Liver (tissue), 9 donors: ENCODE results near the gene PPFIBP2. TPM values are rescaled to one million over a fixed set of nuclear protein-coding genes. Genes with fewer than 3 reads are reported as not detected.

Experiments
- DNase-seq: peaks from one replicate; pipeline ENCODE4 v3.0.0-alpha.2; 2017; ENCODE audit warnings: low spot score
- H3K27ac ChIP-seq, 2 donors: one replicate each; pipeline ENCODE4 v1.7.0; 2013; ENCODE audit warnings: inconsistent platforms in 2 of 2, low read length in 2 of 2, control low read depth in 1 of 2, low read depth in 1 of 2, mild to moderate bottlenecking in 1 of 2
- H3K27me3 ChIP-seq, 4 donors: one replicate each; pipeline versions ENCODE4 v1.6.1 to v1.7.0; 2013; ENCODE audit warnings: low read length in 3 of 4, inconsistent platforms in 1 of 4, mild to moderate bottlenecking in 1 of 4, moderate library complexity in 1 of 4; ENCODE audit not compliant: control insufficient read depth in 4 of 4, insufficient read depth in 4 of 4
- H3K36me3 ChIP-seq, 4 donors: one replicate each; pipeline versions ENCODE4 v1.6.1 to v1.7.0; 2013; ENCODE audit warnings: low read length in 3 of 4, mild to moderate bottlenecking in 3 of 4, low read depth in 1 of 4, moderate library complexity in 1 of 4; ENCODE audit not compliant: control insufficient read depth in 4 of 4, insufficient read depth in 3 of 4
- H3K4me1 ChIP-seq, 4 donors: one replicate each; pipeline versions ENCODE4 v1.6.1 to v1.7.0; 2013; ENCODE audit warnings: low read length in 3 of 4, mild to moderate bottlenecking in 3 of 4, moderate library complexity in 1 of 4; ENCODE audit not compliant: control insufficient read depth in 4 of 4, insufficient read depth in 4 of 4
- H3K4me3 ChIP-seq, 3 donors: one replicate each; pipeline versions ENCODE4 v1.6.1 to v1.7.0; 2013; ENCODE audit warnings: low read length in 3 of 3, control low read depth in 1 of 3, low read depth in 1 of 3, mild to moderate bottlenecking in 1 of 3
- H3K9ac ChIP-seq, 2 donors: one replicate each; pipeline ENCODE4 v1.7.0; 2013; ENCODE audit warnings: low read length in 2 of 2, mild to moderate bottlenecking in 2 of 2, moderate library complexity in 2 of 2, control low read depth in 1 of 2, low read depth in 1 of 2
- H3K9me3 ChIP-seq, 4 donors: one replicate each; pipeline versions ENCODE4 v1.6.1 to v1.7.0; 2013; ENCODE audit warnings: low read length in 3 of 4; ENCODE audit not compliant: control insufficient read depth in 4 of 4
- GABPA ChIP-seq, 2 donors: IDR thresholded peaks in 1 of 2; conservative IDR thresholded peaks in 1 of 2; 2 replicates each; pipeline ENCODE4 v1.6.1; 2016; ENCODE audit warnings: antibody characterized with exemption in 2 of 2, mild to moderate bottlenecking in 1 of 2, moderate library complexity in 1 of 2
- HNF4G ChIP-seq: IDR thresholded peaks from 2 replicates; pipeline ENCODE4 v1.6.1; 2016; ENCODE audit warnings: antibody characterized with exemption
- JUND ChIP-seq, 2 donors: IDR thresholded peaks; 2 replicates each; pipeline ENCODE4 v1.6.1; 2016; ENCODE audit warnings: antibody characterized with exemption in 2 of 2
- RAD21 ChIP-seq, 2 donors: IDR thresholded peaks; 2 replicates each; pipeline ENCODE4 v1.6.1; 2016; ENCODE audit warnings: antibody characterized with exemption in 2 of 2, mild to moderate bottlenecking in 2 of 2
- TAF1 ChIP-seq: conservative IDR thresholded peaks from 2 replicates; pipeline ENCODE4 v1.6.1; 2016; ENCODE audit warnings: antibody characterized with exemption, mild to moderate bottlenecking
- YY1 ChIP-seq: IDR thresholded peaks from 2 replicates; pipeline ENCODE4 v1.6.1; 2016; ENCODE audit warnings: antibody characterized with exemption, mild to moderate bottlenecking
- WGBS: extraction: QIAGEN DNeasy Blood & Tissue Kit; methylation state at CpG from one replicate; pipeline ENCODE4 v1.1.7; 2013; 5-methylcytosine and 5-hydroxymethylcytosine counted together
- polyA plus RNA-seq, 2 donors: library from polyadenylated mRNA; stranded (reverse) in 1 of 2; unstranded in 1 of 2; fragments of 200-250 nt in 1 of 2; fragments of >200 nt in 1 of 2; fragmentation: Nextera tagmentation in 1 of 2; extraction: Ambion mirVana in 1 of 2; gene quantifications; one replicate each; pipeline versions ENCODE4 v1.2.1 to v1.2.3, GENCODE V29; 2013 to 2015
- total RNA-seq, 2 donors: library from RNA; depleted of rRNA; stranded (reverse); fragments of >200 nt; gene quantifications; one replicate each; pipeline ENCODE4 v1.2.3, GENCODE V29; 2014
- TF ChIP-seq, protein P1 (sequence below): IDR thresholded peaks from 2 replicates; pipeline ENCODE4 v1.6.1; 2016; ENCODE audit warnings: antibody characterized with exemption
- TF ChIP-seq, protein P2 (sequence below): IDR thresholded peaks from 2 replicates; pipeline ENCODE4 v1.6.1; 2016; ENCODE audit warnings: antibody characterized with exemption, mild to moderate bottlenecking
- donor health status: healthy.
- donor health status: healthy.
- donor health status: healthy.
- donor health status: healthy.
- donor health status: healthy.

PPFIBP2 gene
- total and polyA plus RNA-seq, 4 donors: 19.6 to 80.0 (median 23.2) TPM

- TF ChIP-seq YY1 (no peak), JUND (IDR thresholded peaks at IDR 0.05) (no peak)
Measured at GRCh38 chr11:7498193-7498592, 15.6 kb upstream of the PPFIBP2 start (continued).

DNA sequence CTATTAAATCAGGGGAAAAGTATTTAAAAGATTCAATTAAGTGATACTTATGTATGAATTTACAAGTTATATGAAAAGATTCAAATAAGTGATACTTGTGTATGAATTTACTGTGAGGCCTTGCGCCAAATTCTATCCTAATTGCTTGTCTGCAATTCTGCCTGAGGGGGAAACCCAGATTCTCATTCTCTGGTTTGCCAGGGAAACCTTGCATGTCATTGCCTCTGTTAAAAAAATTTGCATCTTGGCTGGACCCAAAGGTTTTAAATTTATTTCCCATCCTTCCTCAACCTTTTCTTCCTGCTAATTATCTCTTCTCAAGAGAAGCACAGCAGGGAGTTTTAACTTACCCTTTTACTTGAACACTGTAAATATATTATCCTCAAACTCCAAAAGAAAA is 14.7 kb upstream of the PPFIBP2 start:
- H3K4me1 ChIP-seq: no peaks in the 10 kb centered on the region
- H3K4me3 ChIP-seq: no peak overlapping the region
- no peak overlapping the region for H3K9ac ChIP-seq
- H3K27me3 ChIP-seq: no peaks in the 10 kb centered on the region
- 93% methylated on average over 1 of the region's 1 CpG for WGBS
- no peaks in the 10 kb centered on the region for H3K9me3 ChIP-seq
- no peak for DNase-seq
- H3K36me3 ChIP-seq: peaks cover 0 to 2% (median 0%) of the 10 kb centered on the region in 4 donors
- no peak for TF ChIP-seq RAD21 (IDR thresholded peaks at IDR 0.05)
- no peak for TF ChIP-seq TAF1
- H3K27ac ChIP-seq: no peak overlapping the region

DNA sequence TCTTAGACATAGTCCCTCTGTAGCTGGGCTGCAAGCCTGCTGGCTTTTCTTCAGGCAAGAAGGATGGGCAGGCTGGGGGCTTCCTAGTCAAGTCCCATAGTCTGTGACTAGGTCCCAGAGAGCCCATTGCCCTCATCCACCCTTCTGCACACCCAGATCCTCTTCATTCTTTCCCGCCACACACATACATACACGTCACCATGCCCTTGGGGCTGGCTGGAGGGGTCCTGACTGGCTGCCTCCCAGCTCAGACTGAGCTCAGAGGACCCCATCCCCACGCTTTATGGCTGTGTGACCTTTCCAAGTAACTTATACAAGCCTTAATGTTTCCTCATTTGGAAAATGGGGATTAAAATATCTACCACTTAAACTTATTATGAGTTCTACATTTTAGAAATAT is 13.5 kb upstream of the PPFIBP2 start:
- Histone ChIP-seq H3K4me1 (no peaks in the 10 kb centered on the region), H3K9ac (no peak overlapping the region), H3K9me3 (no peaks in the 10 kb centered on the region), H3K27ac (no peak overlapping the region), H3K36me3 (peaks cover 0 to 2% (median under 1%) of the 10 kb centered on the region in 4 donors), H3K4me3 (no peak overlapping the region), H3K27me3 (no peaks in the 10 kb centered on the region)
- 96% methylated on average over 3 of the region's 3 CpGs for WGBS
- no peak for DNase-seq
- no peak for TF ChIP-seq HNF4G

DNA sequence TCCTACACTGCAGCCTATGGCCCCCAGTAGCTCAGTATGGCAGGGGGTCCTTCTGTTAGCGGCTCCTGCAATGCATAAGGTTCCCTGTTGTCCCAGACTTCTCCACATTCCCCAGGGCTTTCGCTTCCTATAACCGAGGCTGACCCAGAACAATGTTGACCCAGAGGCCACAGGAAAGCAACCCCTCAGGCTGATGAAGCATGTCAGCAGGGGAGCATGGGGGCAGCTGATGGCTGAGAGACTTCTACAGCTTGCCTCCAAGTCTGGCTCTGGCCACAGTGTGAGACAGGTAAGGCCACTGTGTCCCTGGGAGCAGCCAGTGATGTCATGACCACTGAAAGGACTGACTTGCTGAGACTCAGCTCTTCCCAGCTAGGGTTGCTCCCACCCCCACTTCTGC is 12.5 kb upstream of the PPFIBP2 start:
- no peaks in the 10 kb centered on the region for H3K9me3 ChIP-seq
- WGBS: 91% methylated on average over 3 of the region's 3 CpGs
- DNase-seq: no peak
- peaks cover 0 to 2% (median under 1%) of the 10 kb centered on the region in 4 donors for H3K36me3 ChIP-seq
- no peaks in the 10 kb centered on the region for H3K4me1 ChIP-seq
- TF ChIP-seq RAD21 (IDR thresholded peaks at IDR 0.05) (no peak), GABPA (IDR thresholded peaks at IDR 0.05 in 1 of 2, conservative IDR thresholded peaks at IDR 0.05 in 1 of 2) (no peak)
- TF ChIP-seq, protein P1, sequence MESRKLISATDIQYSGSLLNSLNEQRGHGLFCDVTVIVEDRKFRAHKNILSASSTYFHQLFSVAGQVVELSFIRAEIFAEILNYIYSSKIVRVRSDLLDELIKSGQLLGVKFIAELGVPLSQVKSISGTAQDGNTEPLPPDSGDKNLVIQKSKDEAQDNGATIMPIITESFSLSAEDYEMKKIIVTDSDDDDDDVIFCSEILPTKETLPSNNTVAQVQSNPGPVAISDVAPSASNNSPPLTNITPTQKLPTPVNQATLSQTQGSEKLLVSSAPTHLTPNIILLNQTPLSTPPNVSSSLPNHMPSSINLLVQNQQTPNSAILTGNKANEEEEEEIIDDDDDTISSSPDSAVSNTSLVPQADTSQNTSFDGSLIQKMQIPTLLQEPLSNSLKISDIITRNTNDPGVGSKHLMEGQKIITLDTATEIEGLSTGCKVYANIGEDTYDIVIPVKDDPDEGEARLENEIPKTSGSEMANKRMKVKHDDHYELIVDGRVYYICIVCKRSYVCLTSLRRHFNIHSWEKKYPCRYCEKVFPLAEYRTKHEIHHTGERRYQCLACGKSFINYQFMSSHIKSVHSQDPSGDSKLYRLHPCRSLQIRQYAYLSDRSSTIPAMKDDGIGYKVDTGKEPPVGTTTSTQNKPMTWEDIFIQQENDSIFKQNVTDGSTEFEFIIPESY: no peak
- TF ChIP-seq, protein P2, sequence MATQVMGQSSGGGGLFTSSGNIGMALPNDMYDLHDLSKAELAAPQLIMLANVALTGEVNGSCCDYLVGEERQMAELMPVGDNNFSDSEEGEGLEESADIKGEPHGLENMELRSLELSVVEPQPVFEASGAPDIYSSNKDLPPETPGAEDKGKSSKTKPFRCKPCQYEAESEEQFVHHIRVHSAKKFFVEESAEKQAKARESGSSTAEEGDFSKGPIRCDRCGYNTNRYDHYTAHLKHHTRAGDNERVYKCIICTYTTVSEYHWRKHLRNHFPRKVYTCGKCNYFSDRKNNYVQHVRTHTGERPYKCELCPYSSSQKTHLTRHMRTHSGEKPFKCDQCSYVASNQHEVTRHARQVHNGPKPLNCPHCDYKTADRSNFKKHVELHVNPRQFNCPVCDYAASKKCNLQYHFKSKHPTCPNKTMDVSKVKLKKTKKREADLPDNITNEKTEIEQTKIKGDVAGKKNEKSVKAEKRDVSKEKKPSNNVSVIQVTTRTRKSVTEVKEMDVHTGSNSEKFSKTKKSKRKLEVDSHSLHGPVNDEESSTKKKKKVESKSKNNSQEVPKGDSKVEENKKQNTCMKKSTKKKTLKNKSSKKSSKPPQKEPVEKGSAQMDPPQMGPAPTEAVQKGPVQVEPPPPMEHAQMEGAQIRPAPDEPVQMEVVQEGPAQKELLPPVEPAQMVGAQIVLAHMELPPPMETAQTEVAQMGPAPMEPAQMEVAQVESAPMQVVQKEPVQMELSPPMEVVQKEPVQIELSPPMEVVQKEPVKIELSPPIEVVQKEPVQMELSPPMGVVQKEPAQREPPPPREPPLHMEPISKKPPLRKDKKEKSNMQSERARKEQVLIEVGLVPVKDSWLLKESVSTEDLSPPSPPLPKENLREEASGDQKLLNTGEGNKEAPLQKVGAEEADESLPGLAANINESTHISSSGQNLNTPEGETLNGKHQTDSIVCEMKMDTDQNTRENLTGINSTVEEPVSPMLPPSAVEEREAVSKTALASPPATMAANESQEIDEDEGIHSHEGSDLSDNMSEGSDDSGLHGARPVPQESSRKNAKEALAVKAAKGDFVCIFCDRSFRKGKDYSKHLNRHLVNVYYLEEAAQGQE: no peak
- no peak overlapping the region for H3K9ac ChIP-seq
- H3K27ac ChIP-seq: no peak overlapping the region
- no peak overlapping the region for H3K4me3 ChIP-seq
- no peaks in the 10 kb centered on the region for H3K27me3 ChIP-seq
